ENCODE results near the gene CPNE5.

The CPNE5 gene

GRCh38 chr6:36826520-36827227 is 12.6 kb downstream of the CPNE5 start:
- H3K27ac ChIP-seq = peak overlapping the region in 1 of 2 donors; percentile 75

DNA sequence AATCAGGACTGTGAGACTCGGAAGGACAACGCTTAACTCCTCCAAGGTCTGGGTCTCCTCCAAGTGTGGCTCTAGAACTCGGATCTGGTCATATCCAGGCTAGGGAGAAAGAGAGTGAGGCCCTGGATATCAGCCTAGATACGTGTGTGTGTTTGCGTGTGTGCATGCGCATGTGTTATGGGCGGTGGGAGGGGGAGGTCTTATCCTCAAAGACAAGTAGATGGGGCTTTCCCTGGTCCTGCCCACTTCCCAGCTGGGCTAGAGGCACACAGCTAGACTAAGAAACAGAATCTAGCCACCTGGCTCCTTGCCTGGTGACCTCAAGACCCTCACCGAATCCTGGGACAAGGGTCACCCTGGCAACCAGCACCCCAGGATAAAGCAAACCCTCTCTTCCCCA is 13.2 kb downstream of the CPNE5 start:
- no peak for DNase-seq (ENCODE audit: low spot score)
- Histone ChIP-seq H3K4me3 (no peak overlapping the region), H3K27ac (peak overlapping the region in 1 of 2 donors; percentile 2)
- TF ChIP-seq CTCF (IDR thresholded peaks at IDR 0.05) = no peak

More at GRCh38 chr6:36826520-36827227, 12.6 kb downstream of the CPNE5 start:
- no peak for DNase-seq (ENCODE audit: low spot score)
- H3K4me3 ChIP-seq = no peak overlapping the region
- no peak for TF ChIP-seq CTCF (IDR thresholded peaks at IDR 0.05)

GRCh38 chr6:36825452-36825851 is 13.8 kb downstream of the CPNE5 start:
- H3K27ac ChIP-seq = no peak overlapping the region
- no peak for TF ChIP-seq CTCF (IDR thresholded peaks at IDR 0.05)

GRCh38 chr6:36824253-36824652 is 15.0 kb downstream of the CPNE5 start:
- no peak for TF ChIP-seq CTCF (IDR thresholded peaks at IDR 0.05)
- H3K4me3 ChIP-seq = no peak overlapping the region
- H3K27ac ChIP-seq = peak overlapping the region in 1 of 2 donors; percentile 52
- DNase-seq (ENCODE audit: low spot score) = no peak

More at GRCh38 chr6:36825452-36825851, 13.8 kb downstream of the CPNE5 start:
- no peak overlapping the region for H3K4me3 ChIP-seq
- DNase-seq (ENCODE audit: low spot score) = no peak

- Histone ChIP-seq H3K27ac (peak overlapping the region in 1 of 2 donors; percentile 52), H3K4me3 (no peak overlapping the region)
- no peak for DNase-seq (ENCODE audit: low spot score)
- TF ChIP-seq CTCF (IDR thresholded peaks at IDR 0.05) = no peak
These were observed 15.7 kb downstream of the CPNE5 start for GRCh38 chr6:36823421-36824096.

- Histone ChIP-seq H3K27ac (peak overlapping the region in 1 of 2 donors; percentile 52), H3K4me3 (no peak overlapping the region)
- no peak for DNase-seq (ENCODE audit: low spot score)
- TF ChIP-seq CTCF (IDR thresholded peaks at IDR 0.05) = no peak
These were observed 16.6 kb downstream of the CPNE5 start for GRCh38 chr6:36822506-36823269.
